ENCODE data around the gene CLEC2B. TPM values are rescaled to one million over a fixed set of nuclear protein-coding genes. Genes with fewer than 3 reads are reported as not detected.

CLEC2B gene
- not detected for polyA plus RNA-seq (2013, experiment 1 of 2)
- not detected for polyA plus RNA-seq (2013, experiment 2 of 2)

DNA sequence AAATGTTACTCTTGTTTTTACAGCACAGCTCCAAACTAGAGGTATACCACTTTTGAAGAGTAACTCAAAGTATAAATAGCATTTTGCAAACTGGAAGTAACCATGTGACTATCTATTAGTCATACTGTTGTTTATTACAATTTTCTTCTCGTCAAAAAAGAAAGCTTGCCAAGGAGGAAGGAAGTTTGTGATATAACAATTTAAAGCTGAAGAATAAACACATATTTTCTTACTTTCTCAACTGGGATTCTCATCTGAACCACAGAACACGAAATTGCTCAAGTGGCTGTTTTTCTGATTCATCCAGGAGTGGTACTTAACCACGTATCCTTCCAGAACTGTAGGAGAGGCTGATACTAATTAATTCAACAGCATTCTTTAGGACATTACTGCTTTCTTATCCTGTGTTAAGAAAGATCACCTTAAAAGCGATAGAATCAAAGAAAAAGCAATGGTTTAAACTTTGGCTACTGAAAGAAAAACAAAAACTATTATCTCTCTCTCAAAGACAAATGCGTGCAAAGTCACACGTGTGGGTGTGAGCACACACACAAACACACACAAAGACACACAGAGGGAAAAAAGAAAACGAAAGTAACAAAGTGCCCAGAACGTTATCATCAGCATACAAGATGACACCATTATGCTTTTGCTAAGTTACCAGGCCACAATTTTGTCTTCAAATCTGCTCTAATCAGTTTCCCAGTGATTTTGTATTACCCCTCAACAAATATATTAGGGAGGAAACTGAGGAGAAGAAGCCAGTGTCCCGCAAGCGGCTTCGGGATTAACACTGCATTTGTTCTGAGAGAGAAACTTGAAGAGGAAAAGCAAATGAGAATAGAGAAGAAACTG, at the start of gene CLEC2B:
Gene CLEC2B, minus strand, starts transcription at position 48 of the 855 bp plus-strand sequence.
- H3K27ac ChIP-seq (ENCODE audit: low read depth, low read length): no peak within 1 kb of the TSS
- H3K27me3 ChIP-seq (ENCODE audit: insufficient read depth, low read length): no peaks in the 10 kb centered on the region
- H3K9ac ChIP-seq (ENCODE audit: low read depth, low read length): no peak within 1 kb of the TSS
- H3K4me3 ChIP-seq (ENCODE audit: low read length): no peak within 1 kb of the TSS
- H3K4me1 ChIP-seq (ENCODE audit: insufficient read depth, low read length): peaks cover 20% of the 10 kb centered on the region
- H3K9me3 ChIP-seq (ENCODE audit: insufficient read depth, low read depth, low read length): no peaks in the 10 kb centered on the region
- WGBS: 75% methylated on average over 10 of the region's 11 CpGs
- H3K36me3 ChIP-seq (ENCODE audit: insufficient read depth, low read length): no peaks in the 10 kb centered on the region

DNA sequence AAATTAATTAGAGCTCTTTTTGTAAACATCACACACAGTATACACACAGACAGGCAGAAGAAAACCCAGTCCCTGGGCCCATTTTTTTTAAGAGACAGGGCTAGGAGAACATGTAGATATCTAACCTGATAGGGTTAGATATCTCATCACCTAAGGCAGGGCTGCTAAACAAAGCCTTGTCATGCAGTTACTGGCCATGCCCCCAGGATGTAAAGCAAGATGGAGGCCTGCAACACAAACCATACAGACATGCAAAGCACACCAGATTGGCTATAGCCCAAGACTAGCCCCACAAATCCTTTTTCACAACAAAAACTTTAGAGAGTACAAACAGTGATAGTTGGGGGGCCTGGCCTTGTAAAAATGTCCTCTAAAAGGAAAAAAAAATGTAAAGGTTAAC, 42.6 kb upstream of the CLEC2B start:
- Histone ChIP-seq H3K36me3 (ENCODE audit: insufficient read depth, low read length) (no peaks in the 10 kb centered on the region), H3K4me3 (ENCODE audit: low read length) (no peak overlapping the region), H3K27ac (ENCODE audit: low read depth, low read length) (no peak overlapping the region), H3K9me3 (ENCODE audit: insufficient read depth, low read depth, low read length) (peaks cover 42% of the 10 kb centered on the region), H3K4me1 (ENCODE audit: insufficient read depth, low read length) (no peaks in the 10 kb centered on the region), H3K27me3 (ENCODE audit: insufficient read depth, low read length) (no peaks in the 10 kb centered on the region), H3K9ac (ENCODE audit: low read depth, low read length) (no peak overlapping the region)

DNA sequence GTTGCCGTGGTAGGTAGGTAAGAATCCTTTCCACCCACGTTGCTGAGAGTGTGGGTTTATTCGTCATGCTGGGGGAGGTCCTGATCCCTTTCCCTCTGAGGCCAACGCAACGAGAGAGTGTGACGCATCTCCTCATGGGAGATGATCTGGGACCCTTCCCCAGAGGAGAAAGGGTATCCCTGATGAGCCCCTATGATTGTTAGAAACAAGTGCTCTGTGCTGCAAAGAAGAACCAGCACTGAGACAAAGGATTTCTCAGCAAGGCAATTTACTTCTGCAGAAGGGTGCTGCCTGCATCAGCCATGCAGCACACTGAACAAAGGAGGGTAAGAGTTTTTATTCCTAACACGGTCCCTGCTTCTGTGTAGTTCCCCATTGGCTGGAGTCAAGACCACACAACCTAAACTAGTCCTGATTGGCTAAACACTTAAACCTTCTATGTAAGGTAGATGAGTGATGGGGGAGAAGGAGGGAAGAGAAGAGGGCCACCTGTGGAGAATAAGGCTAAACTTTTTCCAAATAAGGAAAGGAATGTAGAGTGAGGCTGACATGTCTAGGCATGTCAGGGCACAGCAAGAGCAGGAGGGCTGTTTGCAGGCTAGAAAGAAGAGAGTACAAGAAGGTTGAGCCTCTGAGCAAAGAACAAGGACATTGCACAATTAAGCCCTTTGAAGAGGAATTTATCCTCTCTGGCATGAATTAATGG, 41.7 kb upstream of the CLEC2B start:
- 94% methylated on average over 7 of the region's 7 CpGs for WGBS
- no peak overlapping the region for H3K9ac ChIP-seq (ENCODE audit: low read depth, low read length)
- H3K4me1 ChIP-seq (ENCODE audit: insufficient read depth, low read length): no peaks in the 10 kb centered on the region
- H3K36me3 ChIP-seq (ENCODE audit: insufficient read depth, low read length): no peaks in the 10 kb centered on the region
- H3K9me3 ChIP-seq (ENCODE audit: insufficient read depth, low read depth, low read length): peaks cover 44% of the 10 kb centered on the region
- H3K27ac ChIP-seq (ENCODE audit: low read depth, low read length): no peak overlapping the region; the same call in 1 of the 2 replicates
- no peaks in the 10 kb centered on the region for H3K27me3 ChIP-seq (ENCODE audit: insufficient read depth, low read length)
- H3K4me3 ChIP-seq (ENCODE audit: low read length): no peak overlapping the region

DNA sequence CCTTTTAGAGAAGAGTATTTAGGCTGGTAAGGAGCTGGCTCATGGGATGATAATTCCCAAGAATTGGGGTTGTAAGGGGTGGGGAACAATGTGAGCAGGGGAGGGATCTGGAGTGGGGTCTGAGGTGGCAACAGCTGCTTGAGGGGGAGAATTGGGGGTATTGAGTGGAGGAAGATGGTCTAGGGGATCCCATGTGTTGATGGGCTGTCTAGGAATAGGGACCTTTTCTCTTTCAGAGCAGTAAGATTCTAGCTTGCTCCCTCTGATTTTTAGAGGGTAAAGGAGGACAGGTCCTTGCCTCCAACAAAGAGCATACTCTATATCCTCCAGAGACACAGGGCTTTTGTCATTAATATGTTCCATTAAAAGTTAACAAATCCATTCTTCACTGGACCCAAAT, 40.6 kb upstream of the CLEC2B start:
- Histone ChIP-seq H3K4me1 (ENCODE audit: insufficient read depth, low read length) (no peaks in the 10 kb centered on the region), H3K9me3 (ENCODE audit: insufficient read depth, low read depth, low read length) (peaks cover 44% of the 10 kb centered on the region), H3K36me3 (ENCODE audit: insufficient read depth, low read length) (no peaks in the 10 kb centered on the region), H3K27ac (ENCODE audit: low read depth, low read length) (no peak overlapping the region), H3K9ac (ENCODE audit: low read depth, low read length) (no peak overlapping the region), H3K27me3 (ENCODE audit: insufficient read depth, low read length) (no peaks in the 10 kb centered on the region), H3K4me3 (ENCODE audit: low read length) (no peak overlapping the region)

DNA sequence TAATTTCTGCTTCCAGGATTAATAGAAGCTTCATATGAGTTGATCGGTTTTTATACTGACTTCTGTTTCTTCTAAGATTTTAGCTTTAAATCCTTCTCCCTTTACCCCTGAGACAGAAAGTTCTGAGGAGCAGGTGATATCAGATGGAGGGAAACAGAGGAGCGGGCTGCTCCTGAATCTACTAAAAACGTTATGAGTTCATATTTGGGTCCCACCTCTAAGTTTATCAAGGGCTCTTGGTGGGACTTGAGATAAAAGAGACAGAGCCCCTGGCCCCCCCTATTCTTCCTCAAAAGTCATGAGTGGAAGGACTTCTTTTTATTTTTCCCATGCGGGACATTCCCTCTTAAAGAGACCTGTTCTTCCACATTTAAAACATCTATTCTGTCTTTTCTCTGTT, 39.2 kb upstream of the CLEC2B start:
- H3K27ac ChIP-seq (ENCODE audit: low read depth, low read length): no peak overlapping the region
- H3K9me3 ChIP-seq (ENCODE audit: insufficient read depth, low read depth, low read length): peaks cover 55% of the 10 kb centered on the region
- H3K4me1 ChIP-seq (ENCODE audit: insufficient read depth, low read length): no peaks in the 10 kb centered on the region
- H3K36me3 ChIP-seq (ENCODE audit: insufficient read depth, low read length): no peaks in the 10 kb centered on the region
- H3K4me3 ChIP-seq (ENCODE audit: low read length): no peak overlapping the region
- H3K27me3 ChIP-seq (ENCODE audit: insufficient read depth, low read length): no peaks in the 10 kb centered on the region
- H3K9ac ChIP-seq (ENCODE audit: low read depth, low read length): no peak overlapping the region
- 90% methylated on average over 4 of the region's 4 CpGs for WGBS

DNA sequence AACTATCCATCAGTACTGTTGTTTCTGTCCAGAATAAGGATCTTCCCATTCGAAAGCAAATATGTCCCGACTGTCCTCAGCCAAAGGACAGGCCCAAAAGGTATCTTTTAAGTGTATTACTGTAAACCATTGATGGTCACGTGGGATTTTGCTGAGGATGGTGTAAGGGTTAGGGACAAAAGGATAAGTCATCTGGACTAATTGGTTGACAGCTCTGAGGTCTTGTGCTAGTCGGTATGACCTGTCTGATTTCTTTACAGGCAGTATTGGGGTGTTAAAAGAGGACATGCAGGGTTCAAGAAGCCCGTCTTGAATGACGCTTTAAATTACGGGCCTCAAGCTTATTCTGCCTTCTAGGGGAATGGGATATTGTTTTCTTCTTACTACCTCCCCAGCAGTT, 38.6 kb upstream of the CLEC2B start:
- 94% methylated on average over 7 of the region's 7 CpGs for WGBS
- no peak overlapping the region for H3K4me3 ChIP-seq (ENCODE audit: low read length)

DNA sequence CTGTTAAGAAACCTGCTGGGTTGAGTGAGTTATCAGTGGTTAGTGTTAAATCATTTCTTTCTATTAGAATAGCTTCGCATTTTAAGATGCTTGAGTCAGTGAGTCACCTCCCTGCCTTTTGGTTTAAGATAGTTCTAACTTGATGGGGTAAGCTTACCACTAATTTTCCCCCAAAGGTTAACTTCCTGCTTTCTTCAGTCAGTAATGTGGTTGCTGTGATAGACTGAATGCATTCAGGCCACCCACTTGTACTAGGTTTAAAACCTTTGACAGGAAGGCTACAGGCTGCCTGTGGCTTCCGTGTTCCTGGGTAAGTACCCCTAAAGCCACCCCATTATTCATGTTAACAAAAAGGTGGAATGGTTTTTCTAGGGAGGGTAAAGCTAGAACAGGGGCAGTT, 37.7 kb upstream of the CLEC2B start:
- no peaks in the 10 kb centered on the region for H3K27me3 ChIP-seq (ENCODE audit: insufficient read depth, low read length)
- peaks cover 61% of the 10 kb centered on the region for H3K9me3 ChIP-seq (ENCODE audit: insufficient read depth, low read depth, low read length)
- no peak overlapping the region for H3K27ac ChIP-seq (ENCODE audit: low read depth, low read length)
- no peak overlapping the region for H3K4me3 ChIP-seq (ENCODE audit: low read length)
- H3K9ac ChIP-seq (ENCODE audit: low read depth, low read length): no peak overlapping the region
- WGBS: 77% methylated on average over 2 of the region's 2 CpGs
- no peaks in the 10 kb centered on the region for H3K4me1 ChIP-seq (ENCODE audit: insufficient read depth, low read length)
- no peaks in the 10 kb centered on the region for H3K36me3 ChIP-seq (ENCODE audit: insufficient read depth, low read length)

More for the DNA sequence above, 38.6 kb upstream of the CLEC2B start:
- Histone ChIP-seq H3K9me3 (ENCODE audit: insufficient read depth, low read depth, low read length) (peaks cover 60% of the 10 kb centered on the region), H3K4me1 (ENCODE audit: insufficient read depth, low read length) (no peaks in the 10 kb centered on the region), H3K27me3 (ENCODE audit: insufficient read depth, low read length) (no peaks in the 10 kb centered on the region), H3K36me3 (ENCODE audit: insufficient read depth, low read length) (no peaks in the 10 kb centered on the region), H3K9ac (ENCODE audit: low read depth, low read length) (no peak overlapping the region), H3K27ac (ENCODE audit: low read depth, low read length) (no peak overlapping the region)

DNA sequence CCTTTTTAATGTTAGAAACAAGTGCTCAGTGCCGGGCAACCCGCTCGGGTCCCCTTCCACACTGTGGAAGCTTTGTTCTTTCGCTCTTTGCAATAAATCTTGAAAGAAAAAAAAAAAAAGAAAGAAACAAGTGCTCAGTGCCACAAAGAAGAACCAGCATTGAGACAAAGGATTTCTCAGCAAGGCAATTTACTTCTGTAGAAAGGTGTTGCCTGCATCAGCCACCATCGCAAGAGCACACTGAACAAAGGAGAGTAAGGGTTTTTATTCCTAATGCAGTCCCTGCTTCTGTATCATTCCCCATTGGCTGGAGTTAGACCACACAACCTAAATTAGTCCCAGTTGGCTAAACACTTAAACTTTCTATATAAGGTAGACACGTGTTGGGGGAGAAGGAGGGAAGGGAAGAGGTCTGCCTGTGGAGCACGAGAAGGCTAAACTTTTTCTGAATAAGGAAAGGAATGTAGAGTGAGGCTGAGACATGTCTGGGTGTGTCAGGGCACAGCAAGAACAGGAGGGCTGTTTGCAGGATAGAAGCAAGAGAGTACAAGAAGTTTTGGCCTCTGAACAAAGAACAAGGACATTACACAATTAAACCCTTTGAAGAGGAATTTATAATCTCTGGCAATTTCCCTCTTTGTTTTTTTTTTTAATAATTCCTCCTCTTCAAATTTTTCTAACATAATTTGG, 33.5 kb upstream of the CLEC2B start:
- no peak overlapping the region for H3K27ac ChIP-seq (ENCODE audit: low read depth, low read length)
- H3K27me3 ChIP-seq (ENCODE audit: insufficient read depth, low read length): no peaks in the 10 kb centered on the region
- H3K9me3 ChIP-seq (ENCODE audit: insufficient read depth, low read depth, low read length): peaks cover 31% of the 10 kb centered on the region
- no peak overlapping the region for H3K9ac ChIP-seq (ENCODE audit: low read depth, low read length)
- H3K4me3 ChIP-seq (ENCODE audit: low read length): no peak overlapping the region
- no peaks in the 10 kb centered on the region for H3K4me1 ChIP-seq (ENCODE audit: insufficient read depth, low read length)
- WGBS: 97% methylated on average over 7 of the region's 7 CpGs
- no peaks in the 10 kb centered on the region for H3K36me3 ChIP-seq (ENCODE audit: insufficient read depth, low read length)

DNA sequence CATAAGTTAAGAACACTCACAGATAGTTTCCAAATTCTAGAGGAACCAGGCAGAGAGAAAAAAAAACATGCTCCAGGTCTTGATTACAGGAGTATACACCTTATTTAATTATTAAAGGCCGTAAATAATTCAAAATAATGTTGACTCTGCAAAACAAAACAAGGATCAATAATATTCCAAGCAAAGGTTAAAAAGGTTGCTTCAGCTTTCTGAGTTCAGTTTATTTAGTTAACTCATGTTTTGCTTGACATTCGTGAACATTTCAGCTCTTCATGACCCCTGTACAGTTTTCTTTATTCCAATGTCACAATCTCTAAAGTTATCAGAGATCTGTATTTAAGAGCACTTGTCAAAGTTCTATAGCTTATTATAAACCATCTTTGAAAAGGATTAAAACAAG, 31.8 kb upstream of the CLEC2B start:
- WGBS: 94% methylated on average over 2 of the region's 2 CpGs
- Histone ChIP-seq H3K27me3 (ENCODE audit: insufficient read depth, low read length) (no peaks in the 10 kb centered on the region), H3K9me3 (ENCODE audit: insufficient read depth, low read depth, low read length) (peaks cover 28% of the 10 kb centered on the region), H3K9ac (ENCODE audit: low read depth, low read length) (no peak overlapping the region), H3K4me1 (ENCODE audit: insufficient read depth, low read length) (no peaks in the 10 kb centered on the region), H3K4me3 (ENCODE audit: low read length) (no peak overlapping the region), H3K27ac (ENCODE audit: low read depth, low read length) (no peak overlapping the region), H3K36me3 (ENCODE audit: insufficient read depth, low read length) (no peaks in the 10 kb centered on the region)

DNA sequence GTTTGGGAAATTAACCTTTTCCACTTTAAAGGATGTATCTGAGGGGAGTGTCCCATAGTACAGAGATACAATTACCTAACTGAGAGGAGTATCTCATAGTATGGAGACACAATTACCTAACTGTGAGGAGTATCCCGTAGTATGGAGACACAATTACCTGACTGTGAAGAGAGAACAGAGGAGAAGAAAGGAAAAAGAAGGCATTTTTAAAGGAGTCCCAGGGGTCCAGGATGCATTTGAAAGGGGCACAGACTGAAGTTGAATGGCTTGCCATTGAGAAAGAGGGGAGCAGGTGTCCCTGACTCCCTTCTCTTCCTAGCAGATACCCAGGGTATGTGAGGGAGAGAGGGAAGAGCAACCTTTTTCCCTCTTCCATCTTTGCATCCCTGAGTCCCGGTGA, 30.1 kb upstream of the CLEC2B start:
- WGBS: 75% methylated on average over 2 of the region's 2 CpGs
- no peak overlapping the region for H3K27ac ChIP-seq (ENCODE audit: low read depth, low read length)
- no peaks in the 10 kb centered on the region for H3K4me1 ChIP-seq (ENCODE audit: insufficient read depth, low read length)
- no peaks in the 10 kb centered on the region for H3K27me3 ChIP-seq (ENCODE audit: insufficient read depth, low read length)
- no peak overlapping the region for H3K9ac ChIP-seq (ENCODE audit: low read depth, low read length)
- H3K9me3 ChIP-seq (ENCODE audit: insufficient read depth, low read depth, low read length): peaks cover 26% of the 10 kb centered on the region
- no peaks in the 10 kb centered on the region for H3K36me3 ChIP-seq (ENCODE audit: insufficient read depth, low read length)
- no peak overlapping the region for H3K4me3 ChIP-seq (ENCODE audit: low read length)

DNA sequence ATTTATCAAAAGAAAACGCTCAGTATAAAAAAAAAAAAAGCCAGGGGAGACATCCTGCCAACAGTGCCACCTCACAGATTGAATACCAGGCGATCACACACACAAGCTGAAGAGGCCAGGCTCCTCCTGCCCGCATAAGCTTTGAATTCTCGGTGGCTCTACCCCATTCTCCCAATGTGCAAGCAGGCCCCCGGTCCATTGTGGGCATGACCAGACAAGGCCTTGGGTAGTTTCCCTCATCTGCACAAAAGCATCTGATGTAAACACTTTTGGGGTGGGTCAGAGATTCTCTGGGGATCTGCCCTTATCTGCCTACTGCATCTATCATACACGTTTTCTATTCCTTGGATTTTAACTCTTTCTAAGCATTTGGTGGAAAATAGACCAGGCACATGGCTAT, 28.4 kb upstream of the CLEC2B start:
- Histone ChIP-seq H3K27ac (ENCODE audit: low read depth, low read length) (no peak overlapping the region), H3K4me1 (ENCODE audit: insufficient read depth, low read length) (no peaks in the 10 kb centered on the region), H3K9me3 (ENCODE audit: insufficient read depth, low read depth, low read length) (peaks cover 9% of the 10 kb centered on the region; the same call in 1 of the 2 replicates), H3K9ac (ENCODE audit: low read depth, low read length) (no peak overlapping the region), H3K4me3 (ENCODE audit: low read length) (no peak overlapping the region), H3K36me3 (ENCODE audit: insufficient read depth, low read length) (no peaks in the 10 kb centered on the region), H3K27me3 (ENCODE audit: insufficient read depth, low read length) (no peaks in the 10 kb centered on the region)
- 91% methylated on average over 6 of the region's 6 CpGs for WGBS
